Body of pancreas (tissue), 4 donors: ENCODE results near the gene LCE7A.

Experiments
- POLR2A ChIP-seq, 3 donors: fragments of 450-650 bp; IDR thresholded peaks; one replicate each; pipeline ENCODE4 v1.6.1; 2016; ENCODE audit warnings: antibody characterized with exemption in 3 of 3, mild to moderate bottlenecking in 2 of 3
- TF ChIP-seq, protein P1 (sequence below), 7 experiments: fragments of 450-650 bp in 4 of 7; fragments of 200-600 bp in 3 of 7; sonication (generic) in 3 of 7; IDR thresholded peaks; one replicate each; pipeline ENCODE4 v1.5.1; 2016 to 2019; ENCODE audit warnings: antibody characterized with exemption in 7 of 7

DNA sequence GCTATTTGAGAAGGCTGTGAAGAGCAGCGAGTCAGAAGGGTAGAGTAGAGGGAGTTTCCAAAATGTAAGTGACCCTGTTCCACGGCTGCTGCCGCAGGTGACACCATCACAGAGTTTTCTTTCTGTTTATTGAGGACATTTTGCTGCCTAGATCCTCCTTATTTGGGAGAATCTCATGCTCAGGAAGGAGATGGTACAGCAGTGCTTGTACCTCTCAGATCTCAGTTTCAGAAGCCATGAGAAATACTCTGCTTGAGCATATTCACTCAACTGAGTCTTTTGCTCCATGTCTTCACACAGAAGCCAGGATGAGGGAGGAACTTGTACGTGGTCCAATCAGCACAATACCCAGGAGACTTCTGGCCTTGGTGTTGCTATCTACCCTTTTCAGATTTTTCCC is 1.6 kb downstream of the LCE7A start:
- TF ChIP-seq, protein P1, sequence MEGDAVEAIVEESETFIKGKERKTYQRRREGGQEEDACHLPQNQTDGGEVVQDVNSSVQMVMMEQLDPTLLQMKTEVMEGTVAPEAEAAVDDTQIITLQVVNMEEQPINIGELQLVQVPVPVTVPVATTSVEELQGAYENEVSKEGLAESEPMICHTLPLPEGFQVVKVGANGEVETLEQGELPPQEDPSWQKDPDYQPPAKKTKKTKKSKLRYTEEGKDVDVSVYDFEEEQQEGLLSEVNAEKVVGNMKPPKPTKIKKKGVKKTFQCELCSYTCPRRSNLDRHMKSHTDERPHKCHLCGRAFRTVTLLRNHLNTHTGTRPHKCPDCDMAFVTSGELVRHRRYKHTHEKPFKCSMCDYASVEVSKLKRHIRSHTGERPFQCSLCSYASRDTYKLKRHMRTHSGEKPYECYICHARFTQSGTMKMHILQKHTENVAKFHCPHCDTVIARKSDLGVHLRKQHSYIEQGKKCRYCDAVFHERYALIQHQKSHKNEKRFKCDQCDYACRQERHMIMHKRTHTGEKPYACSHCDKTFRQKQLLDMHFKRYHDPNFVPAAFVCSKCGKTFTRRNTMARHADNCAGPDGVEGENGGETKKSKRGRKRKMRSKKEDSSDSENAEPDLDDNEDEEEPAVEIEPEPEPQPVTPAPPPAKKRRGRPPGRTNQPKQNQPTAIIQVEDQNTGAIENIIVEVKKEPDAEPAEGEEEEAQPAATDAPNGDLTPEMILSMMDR (IDR thresholded peaks at IDR 0.05): no peak
- TF ChIP-seq POLR2A (IDR thresholded peaks at IDR 0.05): no peak
